Activated CD4-positive, CD25-positive, alpha-beta regulatory T cell treated with anti-CD3 and anti-CD28 coated beads, Interleukin-2, amount 50 U/mL, for 24 hours (primary cell): ENCODE data around the gene VWA8.
A peak's percentile ranks its signal among the peaks of the same experiment; 100 is the strongest.
"Not testable (repeated sequence)": the region's sequence is repeated elsewhere in the genome, so short reads cannot be mapped to it uniquely, and the experiment has no call there.

ENCODE experiments used
- ATAC-seq, 2 donors: fragments of 150-1000 bp; cut with Tn5 transposase; one replicate each; pipeline ENCODE4 v1.10.0; 2021; ENCODE audit warnings: mild to moderate bottlenecking in 1 of 2, moderate library complexity in 1 of 2

VWA8 gene

GRCh38 chr13:41547251-41548000, 413.5 kb downstream of the VWA8 start:
- no peak for ATAC-seq

- ATAC-seq, result peak; percentile 28 to 33
Observed at GRCh38 chr13:41546372-41547190, 414.3 kb downstream of the VWA8 start.

GRCh38 chr13:41545432-41545707, 415.5 kb downstream of the VWA8 start:
- ATAC-seq, result no peak

GRCh38 chr13:41543664-41544300, 417.1 kb downstream of the VWA8 start:
- no peak for ATAC-seq

- not testable (repeated sequence) for ATAC-seq
Observed at GRCh38 chr13:41542799-41543198, 418.1 kb downstream of the VWA8 start.

GRCh38 chr13:41542281-41542680, 418.6 kb downstream of the VWA8 start:
- no peak for ATAC-seq

GRCh38 chr13:41541142-41541938, 419.6 kb downstream of the VWA8 start:
- ATAC-seq, result no peak

- not testable (repeated sequence) for ATAC-seq
Observed at GRCh38 chr13:41540240-41540639, 420.7 kb downstream of the VWA8 start.

- ATAC-seq, result no peak
Observed at GRCh38 chr13:41533266-41534052, 427.4 kb downstream of the VWA8 start.

GRCh38 chr13:41528021-41528420, 432.9 kb downstream of the VWA8 start:
- no peak for ATAC-seq

GRCh38 chr13:41520660-41521630, 440.0 kb downstream of the VWA8 start:
- no peak for ATAC-seq

GRCh38 chr13:41520016-41520659, 440.8 kb downstream of the VWA8 start:
- ATAC-seq, result no peak
